Measurements from ENCODE around the gene CHST10.
"Not testable (repeated sequence)": the region's sequence is repeated elsewhere in the genome, so short reads cannot be mapped to it uniquely, and the experiment has no call there.

CHST10 gene

GRCh38 chr2:100345144-100345543, 72.3 kb downstream of the CHST10 start:
- H3K4me3 ChIP-seq (ENCODE audit: insufficient read depth, low read depth, low read length); H3K9me3 ChIP-seq (ENCODE audit: control insufficient read depth, low read length); H3K27me3 ChIP-seq (ENCODE audit: control insufficient read depth, insufficient read depth, low read length, poor library complexity, severe bottlenecking); H3K27ac ChIP-seq (ENCODE audit: insufficient read depth, low read depth, low read length, poor library complexity, severe bottlenecking); H3K4me1 ChIP-seq (ENCODE audit: control insufficient read depth, insufficient read depth, low read length); H3K36me3 ChIP-seq (ENCODE audit: control insufficient read depth, insufficient read depth, low read length): not testable (repeated sequence)
- WGBS, 2 experiments, result 86% methylated on average over 1 of the region's 1 CpG

- H3K36me3 ChIP-seq (ENCODE audit: control insufficient read depth, insufficient read depth, low read length), result no peaks in the 10 kb centered on the region
- H3K4me1 ChIP-seq (ENCODE audit: control insufficient read depth, insufficient read depth, low read length), result no peaks in the 10 kb centered on the region
- WGBS, 2 experiments, result 89 to 93% methylated on average over 4 of the region's 4 CpGs
- H3K27me3 ChIP-seq (ENCODE audit: control insufficient read depth, insufficient read depth, low read length, poor library complexity, severe bottlenecking), result no peaks in the 10 kb centered on the region
- no peak overlapping the region for H3K4me3 ChIP-seq (ENCODE audit: insufficient read depth, low read depth, low read length)
- no peaks in the 10 kb centered on the region for H3K9me3 ChIP-seq (ENCODE audit: control insufficient read depth, low read length)
- H3K27ac ChIP-seq (ENCODE audit: insufficient read depth, low read depth, low read length, poor library complexity, severe bottlenecking), result no peak overlapping the region
Observed at GRCh38 chr2:100344433-100344832, 73.0 kb downstream of the CHST10 start.

- H3K9me3 ChIP-seq (ENCODE audit: control insufficient read depth, low read length); H3K4me1 ChIP-seq (ENCODE audit: control insufficient read depth, insufficient read depth, low read length); H3K4me3 ChIP-seq (ENCODE audit: insufficient read depth, low read depth, low read length); H3K36me3 ChIP-seq (ENCODE audit: control insufficient read depth, insufficient read depth, low read length); H3K27ac ChIP-seq (ENCODE audit: insufficient read depth, low read depth, low read length, poor library complexity, severe bottlenecking); H3K27me3 ChIP-seq (ENCODE audit: control insufficient read depth, insufficient read depth, low read length, poor library complexity, severe bottlenecking): not testable (repeated sequence)
- 88 to 93% methylated on average over 2 of the region's 2 CpGs for WGBS, 2 experiments
Observed at GRCh38 chr2:100342466-100342865, 75.0 kb downstream of the CHST10 start.
